ENCODE measurements around the gene REEP3.

REEP3 gene

GRCh38 chr10:63505562-63505961 lies 15.6 kb upstream of the REEP3 start:
- no peaks in the 10 kb centered on the region for H3K4me1 ChIP-seq (ENCODE audit: insufficient read depth, low read length)
- H3K27ac ChIP-seq (ENCODE audit: low read length) = no peak overlapping the region
- peaks cover 50% of the 10 kb centered on the region for H4K20me1 ChIP-seq (ENCODE audit: insufficient read depth, low read length)
- no peak overlapping the region for H3K9ac ChIP-seq (ENCODE audit: low read depth, low read length)
- H2AFZ ChIP-seq (ENCODE audit: low read depth, low read length) = no peak overlapping the region
- no peak overlapping the region for H3K4me2 ChIP-seq (ENCODE audit: insufficient read depth, low read length)
- ATAC-seq (ENCODE audit: insufficient read depth, low read depth) (no peak), DNase-seq (no peak)
- no peak for TF ChIP-seq CTCF (IDR thresholded peaks at IDR 0.05; ENCODE audit: borderline replicate concordance, extremely low read depth, low read length, poor library complexity, severe bottlenecking)
- TF ChIP-seq EZH2 (IDR thresholded peaks at IDR 0.05; ENCODE audit: borderline replicate concordance, low read depth, low read length, severe bottlenecking) = no peak
- H3K4me3 ChIP-seq (ENCODE audit: low read depth in 1 of 2, low read length in 2 of 2) = no peak overlapping the region
- no peaks in the 10 kb centered on the region for H3K36me3 ChIP-seq (ENCODE audit: insufficient read depth, low read length)
- H3K9me3 ChIP-seq (ENCODE audit: insufficient read depth, low read length, severe bottlenecking) = no peaks in the 10 kb centered on the region
- H3K79me2 ChIP-seq (ENCODE audit: insufficient read depth, low read length) = peaks cover 98% of the 10 kb centered on the region
- no peaks in the 10 kb centered on the region for H3K27me3 ChIP-seq (ENCODE audit: insufficient read depth, low read length, poor library complexity)

- H3K36me3 ChIP-seq (ENCODE audit: insufficient read depth, low read length) = no peaks in the 10 kb centered on the region
- no peaks in the 10 kb centered on the region for H3K27me3 ChIP-seq (ENCODE audit: insufficient read depth, low read length, poor library complexity)
- H3K4me3 ChIP-seq (ENCODE audit: low read depth in 1 of 2, low read length in 2 of 2) = no peak overlapping the region
- ATAC-seq (ENCODE audit: insufficient read depth, low read depth) (no peak), DNase-seq (no peak)
- peaks cover 99% of the 10 kb centered on the region for H3K79me2 ChIP-seq (ENCODE audit: insufficient read depth, low read length)
- H3K4me2 ChIP-seq (ENCODE audit: insufficient read depth, low read length) = no peak overlapping the region
- no peak overlapping the region for H3K9ac ChIP-seq (ENCODE audit: low read depth, low read length)
- H3K4me1 ChIP-seq (ENCODE audit: insufficient read depth, low read length) = no peaks in the 10 kb centered on the region
- TF ChIP-seq EZH2 (IDR thresholded peaks at IDR 0.05; ENCODE audit: borderline replicate concordance, low read depth, low read length, severe bottlenecking) (no peak), CTCF (IDR thresholded peaks at IDR 0.05; ENCODE audit: borderline replicate concordance, extremely low read depth, low read length, poor library complexity, severe bottlenecking) (no peak)
- no peak overlapping the region for H3K27ac ChIP-seq (ENCODE audit: low read length)
- H3K9me3 ChIP-seq (ENCODE audit: insufficient read depth, low read length, severe bottlenecking) = no peaks in the 10 kb centered on the region
- no peak overlapping the region for H2AFZ ChIP-seq (ENCODE audit: low read depth, low read length)
- peaks cover 46% of the 10 kb centered on the region for H4K20me1 ChIP-seq (ENCODE audit: insufficient read depth, low read length)
These were observed 14.6 kb upstream of the REEP3 start for GRCh38 chr10:63506554-63506953.

GRCh38 chr10:63515002-63515763 lies 6.0 kb upstream of the REEP3 start:
- peak; percentile 95 for ATAC-seq (ENCODE audit: insufficient read depth, low read depth)
- H4K20me1 ChIP-seq (ENCODE audit: insufficient read depth, low read length) = peaks cover 21% of the 10 kb centered on the region; the same call in 1 of the 2 replicates
- peak overlapping the region; percentile 70 for H3K4me2 ChIP-seq (ENCODE audit: insufficient read depth, low read length)
- H3K27me3 ChIP-seq (ENCODE audit: insufficient read depth, low read length, poor library complexity) = no peaks in the 10 kb centered on the region
- H3K9me3 ChIP-seq (ENCODE audit: insufficient read depth, low read length, severe bottlenecking) = no peaks in the 10 kb centered on the region
- peak; percentile 72 for DNase-seq
- H3K4me1 ChIP-seq (ENCODE audit: insufficient read depth, low read length) = peaks cover 63% of the 10 kb centered on the region
- H3K9ac ChIP-seq (ENCODE audit: low read depth, low read length) = peak overlapping the region; percentile 48
- peak overlapping the region in 1 of 2 experiments; percentile 35; a peak in 2 of 4 replicates for H3K4me3 ChIP-seq (ENCODE audit: low read depth in 1 of 2, low read length in 2 of 2)
- H2AFZ ChIP-seq (ENCODE audit: low read depth, low read length) = no peak overlapping the region
- peaks cover 97% of the 10 kb centered on the region for H3K79me2 ChIP-seq (ENCODE audit: insufficient read depth, low read length)
- H3K36me3 ChIP-seq (ENCODE audit: insufficient read depth, low read length) = no peaks in the 10 kb centered on the region
- TF ChIP-seq CTCF (IDR thresholded peaks at IDR 0.05; ENCODE audit: borderline replicate concordance, extremely low read depth, low read length, poor library complexity, severe bottlenecking) = no peak
- TF ChIP-seq EZH2 (IDR thresholded peaks at IDR 0.05; ENCODE audit: borderline replicate concordance, low read depth, low read length, severe bottlenecking) = no peak
- peak overlapping the region; percentile 85 for H3K27ac ChIP-seq (ENCODE audit: low read length)

All from DND-41 (cell line).